ENCODE data around the gene RIMS3.

GRCh38 chr1:40673452-40673851, 8.0 kb upstream of the RIMS3 start:
- TF ChIP-seq CTCF (optimal IDR thresholded peaks at IDR 0.05 in 1 of 3, IDR thresholded peaks at IDR 0.05 in 1 of 3, conservative IDR thresholded peaks at IDR 0.05 in 1 of 3; ENCODE audit: extremely low read depth in 1 of 3, insufficient read depth in 2 of 3, low read length in 3 of 3) (no peak), EZH2 (IDR thresholded peaks at IDR 0.05; ENCODE audit: low read length) (no peak)

All from keratinocyte (primary cell).